Hepatic stellate cell (primary cell): Measurements from ENCODE around the gene NALCN.

Experiments used
- DNase-seq: peaks from one replicate; pipeline ENCODE4 v3.0.0; 2011; ENCODE audit warnings: low spot score

The NALCN gene

GRCh38 chr13:101415358-101416174, 742 bp downstream of the NALCN start:
- no peak for DNase-seq

GRCh38 chr13:101412076-101412475, 4.2 kb downstream of the NALCN start:
- no peak for DNase-seq

GRCh38 chr13:101408992-101409656, 7.2 kb downstream of the NALCN start:
- DNase-seq = no peak

GRCh38 chr13:101408154-101408553, 8.2 kb downstream of the NALCN start:
- peak; percentile 22 for DNase-seq

GRCh38 chr13:101406791-101407190, 9.5 kb downstream of the NALCN start:
- no peak for DNase-seq

- DNase-seq = no peak
Observed at GRCh38 chr13:101401196-101401595, 15.1 kb downstream of the NALCN start.

GRCh38 chr13:101399365-101399764, 16.9 kb downstream of the NALCN start:
- DNase-seq = no peak

- peak; percentile 52 for DNase-seq
Observed at GRCh38 chr13:101398920-101399319, 17.4 kb downstream of the NALCN start.

GRCh38 chr13:101398191-101398590, 18.1 kb downstream of the NALCN start:
- DNase-seq = peak; percentile 28

GRCh38 chr13:101397742-101398141, 18.6 kb downstream of the NALCN start:
- peak; percentile 62 for DNase-seq

GRCh38 chr13:101394605-101395004, 21.7 kb downstream of the NALCN start:
- no peak for DNase-seq

- DNase-seq = no peak
Observed at GRCh38 chr13:101393140-101393539, 23.2 kb downstream of the NALCN start.

GRCh38 chr13:101390461-101390860, 25.8 kb downstream of the NALCN start:
- no peak for DNase-seq

GRCh38 chr13:101384929-101385328, 31.4 kb downstream of the NALCN start:
- DNase-seq = no peak

GRCh38 chr13:101383595-101383994, 32.7 kb downstream of the NALCN start:
- DNase-seq = no peak

GRCh38 chr13:101382701-101383100, 33.6 kb downstream of the NALCN start:
- peak; percentile 28 for DNase-seq

GRCh38 chr13:101382086-101382485, 34.2 kb downstream of the NALCN start:
- DNase-seq = no peak

GRCh38 chr13:101360525-101360924, 55.8 kb downstream of the NALCN start:
- no peak for DNase-seq

GRCh38 chr13:101354895-101355294, 61.4 kb downstream of the NALCN start:
- DNase-seq = no peak

- no peak for DNase-seq
Observed at GRCh38 chr13:101346942-101347728, 69.2 kb downstream of the NALCN start.

- DNase-seq = no peak
Observed at GRCh38 chr13:101346161-101346560, 70.1 kb downstream of the NALCN start.

GRCh38 chr13:101343128-101343787, 73.0 kb downstream of the NALCN start:
- DNase-seq = no peak
